ENCODE data around the gene PLA2G2C. TPM values are rescaled to one million over a fixed set of nuclear protein-coding genes. Genes with fewer than 3 reads are reported as not detected.

The PLA2G2C gene
- total RNA-seq, 4 donors from 2014 or later = not detected

DNA sequence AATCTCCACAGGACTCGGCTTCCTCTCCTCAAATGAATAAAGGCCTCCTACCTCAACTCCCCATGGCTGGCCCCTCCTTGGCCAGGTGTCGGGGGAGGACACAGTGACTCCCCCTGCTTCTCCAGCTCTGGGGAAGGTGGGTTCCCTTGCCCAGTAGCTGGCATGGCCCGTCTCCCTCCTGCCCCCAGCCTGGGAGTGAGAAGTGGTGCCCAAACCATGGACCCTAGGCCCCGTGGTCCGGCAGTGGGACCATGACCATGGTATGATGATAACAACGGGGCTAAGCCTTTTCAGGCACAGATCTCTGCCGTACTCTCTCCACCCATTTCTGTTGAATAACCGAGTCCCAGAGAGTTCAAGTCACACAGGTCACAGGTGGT lies 36.0 kb downstream of the PLA2G2C start:
- Histone ChIP-seq H3K4me1 (no peaks in the 10 kb centered on the region), H3K27me3 (no peaks in the 10 kb centered on the region), H3K36me3 (no peaks in the 10 kb centered on the region), H3K4me3 (no peak overlapping the region), H3K9me3 (no peaks in the 10 kb centered on the region), H3K27ac (no peak overlapping the region)
- TF ChIP-seq POLR2A (IDR thresholded peaks at IDR 0.05) (no peak), CTCF (IDR thresholded peaks at IDR 0.05) (no peak)
- intact Hi-C loops (cut with DNase I; ENCODE audit: low total_unique reads) = no loop called here
- DNase-seq = no peak

DNA sequence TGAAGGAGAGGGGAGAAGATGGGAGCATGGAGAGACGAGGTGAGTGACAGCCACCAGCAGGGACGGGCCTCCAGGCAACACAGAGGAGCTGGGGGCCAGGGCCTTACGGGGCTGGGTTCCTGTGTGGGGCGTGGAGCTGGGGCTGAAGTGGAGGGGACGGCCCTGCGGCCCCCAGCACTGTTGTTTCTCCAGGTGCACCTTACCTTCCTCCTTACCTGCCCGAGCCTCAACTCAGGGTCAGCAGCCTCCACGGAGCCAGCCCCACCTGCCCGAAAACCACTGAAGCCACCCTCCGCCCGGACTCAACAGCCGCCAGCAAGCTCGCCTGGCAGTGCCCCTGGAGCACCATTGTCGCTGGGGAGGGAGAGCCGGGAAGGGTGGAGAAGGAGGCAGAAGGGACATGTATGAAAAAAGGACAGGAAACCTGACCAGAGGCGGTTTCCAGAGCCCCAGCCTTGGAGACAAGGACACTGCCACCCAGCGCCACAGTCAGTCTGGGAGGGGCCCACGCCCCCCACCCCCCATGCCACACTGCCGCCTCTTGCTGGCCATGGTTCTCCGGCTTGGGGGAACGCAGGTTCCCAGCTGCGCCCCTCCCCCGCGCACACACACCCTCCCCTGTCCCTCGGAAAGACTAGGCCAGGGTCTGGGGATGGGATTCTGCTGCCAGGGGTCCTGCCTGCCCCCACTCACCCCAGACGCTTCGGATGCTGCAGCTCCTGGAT lies 36.6 kb downstream of the PLA2G2C start:
- Histone ChIP-seq H3K9me3 (no peaks in the 10 kb centered on the region), H3K27me3 (no peaks in the 10 kb centered on the region), H3K36me3 (no peaks in the 10 kb centered on the region), H3K27ac (no peak overlapping the region), H3K4me3 (no peak overlapping the region), H3K4me1 (no peaks in the 10 kb centered on the region)
- no peak for TF ChIP-seq CTCF (IDR thresholded peaks at IDR 0.05)
- no peak for TF ChIP-seq POLR2A (IDR thresholded peaks at IDR 0.05)
- intact Hi-C loops (cut with DNase I; ENCODE audit: low total_unique reads) = loop anchor here (5.0 kb wide), 1 partner anchor 237 kb away; no protein-coding TSS in a partner anchor
- no peak for DNase-seq

GRCh38 chr1:20148571-20149500 lies 37.5 kb downstream of the PLA2G2C start:
- TF ChIP-seq POLR2A (IDR thresholded peaks at IDR 0.05) (no peak), CTCF (IDR thresholded peaks at IDR 0.05) (no peak)

DNA sequence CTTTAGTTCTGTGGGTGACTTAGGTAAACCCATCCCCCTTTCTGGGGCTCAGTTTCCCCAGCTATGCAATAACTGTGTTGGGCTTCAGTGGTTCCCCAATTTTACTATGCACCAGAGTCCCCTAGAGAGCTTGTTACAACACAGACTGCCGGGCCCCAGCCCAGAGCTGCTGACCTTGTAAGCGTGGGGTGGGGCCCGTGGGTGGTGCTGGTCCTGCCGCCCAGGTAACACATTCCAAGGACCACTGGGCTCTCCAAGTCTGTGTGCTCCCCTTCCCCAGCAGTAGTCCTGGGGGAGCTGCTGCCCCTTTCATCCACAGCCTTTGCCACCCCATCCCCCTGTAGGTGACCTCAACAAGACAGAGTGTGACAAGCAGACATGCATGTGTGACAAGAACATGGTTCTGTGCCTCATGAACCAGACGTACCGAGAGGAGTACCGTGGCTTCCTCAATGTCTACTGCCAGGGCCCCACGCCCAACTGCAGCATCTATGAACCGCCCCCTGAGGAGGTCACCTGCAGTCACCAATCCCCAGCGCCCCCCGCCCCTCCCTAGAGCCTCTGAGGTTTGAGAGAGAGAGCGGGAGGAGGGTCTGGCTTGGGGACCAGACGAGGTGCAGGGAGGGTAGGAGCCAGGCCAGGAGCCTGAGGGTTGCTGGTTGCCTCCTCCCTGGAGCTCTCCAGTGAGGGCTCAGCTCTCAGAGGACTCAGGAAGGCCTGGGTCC lies 38.3 kb downstream of the PLA2G2C start:
- no peaks in the 10 kb centered on the region for H3K27me3 ChIP-seq
- intact Hi-C loops (cut with DNase I; ENCODE audit: low total_unique reads) = loop anchor here (5.0 kb wide), 1 partner anchor 236 kb away; no protein-coding TSS in a partner anchor
- H3K9me3 ChIP-seq = no peaks in the 10 kb centered on the region
- H3K4me3 ChIP-seq = no peak overlapping the region
- TF ChIP-seq CTCF (IDR thresholded peaks at IDR 0.05) (no peak), POLR2A (IDR thresholded peaks at IDR 0.05) (no peak)
- H3K36me3 ChIP-seq = no peaks in the 10 kb centered on the region
- H3K27ac ChIP-seq = no peak overlapping the region
- no peaks in the 10 kb centered on the region for H3K4me1 ChIP-seq
- DNase-seq = no peak

More at GRCh38 chr1:20148571-20149500, 37.5 kb downstream of the PLA2G2C start:
- no peak for DNase-seq
- Histone ChIP-seq H3K36me3 (no peaks in the 10 kb centered on the region), H3K4me3 (no peak overlapping the region), H3K4me1 (no peaks in the 10 kb centered on the region), H3K9me3 (no peaks in the 10 kb centered on the region), H3K27me3 (no peaks in the 10 kb centered on the region), H3K27ac (no peak overlapping the region)
- intact Hi-C loops (cut with DNase I; ENCODE audit: low total_unique reads) = loop anchor here (5.0 kb wide), 1 partner anchor 237 kb away; no protein-coding TSS in a partner anchor
